HG03354 (cell line): ENCODE measurements around the gene LILRA2.
"Not testable (repeated sequence)": the region's sequence is repeated elsewhere in the genome, so short reads cannot be mapped to it uniquely, and the experiment has no call there.

Experiments used
- ATAC-seq: cut with Tn5 transposase; IDR thresholded peaks from one replicate; pipeline ENCODE4 v1.9.1; 2021; ENCODE audit warnings: mild to moderate bottlenecking; ENCODE audit not compliant: unreplicated experiment, poor library complexity, severe bottlenecking

Gene LILRA2

DNA sequence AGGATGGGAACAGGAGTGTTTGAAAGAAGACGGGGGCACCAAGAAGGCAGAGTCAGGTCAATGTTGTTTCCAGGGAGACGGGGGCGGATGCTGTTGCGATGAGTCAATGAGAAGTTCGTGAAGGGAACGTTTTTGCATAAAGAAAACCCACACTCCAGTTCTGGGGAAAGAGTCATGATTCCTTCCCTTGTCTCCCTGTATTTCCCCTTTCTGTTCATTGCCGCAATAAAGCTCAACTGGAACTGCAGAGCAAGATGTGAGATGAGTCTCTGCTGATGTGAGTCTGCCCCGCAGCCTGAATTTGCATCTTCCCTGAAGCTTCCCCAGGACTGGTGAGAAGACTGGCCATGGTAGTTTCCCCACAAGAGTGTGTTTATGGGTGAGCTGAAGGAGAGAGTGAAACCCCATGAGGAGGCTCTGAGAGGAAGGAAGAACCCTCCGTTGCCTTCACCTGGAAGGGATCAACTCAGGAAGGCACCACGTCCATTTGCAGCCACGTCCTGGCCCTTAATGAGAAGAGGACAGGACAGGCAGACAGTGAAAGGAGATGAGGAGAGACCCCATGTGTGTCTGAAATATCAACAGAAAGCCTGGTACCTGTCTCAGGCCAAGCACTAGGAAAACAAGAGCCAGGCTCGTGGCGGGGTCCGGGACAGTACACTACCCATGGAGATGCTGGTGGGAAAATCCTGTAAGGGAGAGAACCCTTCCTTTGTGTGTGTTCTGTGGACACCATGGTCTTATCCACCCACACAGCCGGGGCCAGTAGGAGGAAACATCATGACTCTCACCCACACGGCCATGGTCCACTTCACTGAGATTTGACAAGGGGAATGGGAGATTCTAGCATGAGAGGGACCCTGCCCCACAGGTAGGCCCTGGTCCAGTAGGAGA is 33.5 kb downstream of the LILRA2 start:
- no peak for ATAC-seq

DNA sequence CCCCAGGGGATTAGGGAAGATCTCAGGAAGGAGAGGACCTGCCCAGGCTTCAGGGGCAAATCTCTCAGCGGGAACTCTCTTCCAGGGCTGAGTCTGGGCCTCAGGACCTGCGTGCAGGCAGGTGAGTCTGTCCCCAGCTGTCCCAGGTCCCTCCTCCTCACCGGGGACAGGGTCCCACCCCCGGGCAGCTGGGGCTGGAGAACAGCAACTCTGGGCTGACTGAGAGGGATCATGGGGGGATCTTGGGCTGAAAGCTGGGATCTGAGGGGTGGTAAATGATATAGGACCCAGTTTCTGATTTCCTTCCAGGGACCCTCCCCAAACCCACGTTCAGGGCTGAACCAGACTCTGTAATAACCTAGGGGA is 34.2 kb downstream of the LILRA2 start:
- ATAC-seq, result no peak

DNA sequence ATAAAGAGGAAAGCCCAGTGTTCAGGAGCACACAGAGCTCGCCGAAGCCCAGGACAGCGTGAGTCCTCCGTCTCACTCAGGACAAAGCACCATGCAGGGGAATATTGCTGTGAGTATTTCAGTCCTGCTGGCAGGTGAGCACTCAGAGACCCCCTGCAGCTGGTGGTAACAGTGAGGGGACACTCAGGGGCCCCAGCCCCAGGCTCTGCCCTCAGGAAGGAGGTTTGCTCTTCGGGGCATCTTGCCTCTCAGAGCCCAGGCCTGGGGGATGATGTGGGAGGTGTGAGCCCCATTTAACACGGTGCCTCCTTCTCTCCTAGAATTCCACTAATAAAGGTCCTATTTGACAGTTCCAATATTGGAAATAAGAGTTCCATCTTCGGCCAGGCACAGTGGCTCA is 34.6 kb downstream of the LILRA2 start:
- no peak for ATAC-seq

DNA sequence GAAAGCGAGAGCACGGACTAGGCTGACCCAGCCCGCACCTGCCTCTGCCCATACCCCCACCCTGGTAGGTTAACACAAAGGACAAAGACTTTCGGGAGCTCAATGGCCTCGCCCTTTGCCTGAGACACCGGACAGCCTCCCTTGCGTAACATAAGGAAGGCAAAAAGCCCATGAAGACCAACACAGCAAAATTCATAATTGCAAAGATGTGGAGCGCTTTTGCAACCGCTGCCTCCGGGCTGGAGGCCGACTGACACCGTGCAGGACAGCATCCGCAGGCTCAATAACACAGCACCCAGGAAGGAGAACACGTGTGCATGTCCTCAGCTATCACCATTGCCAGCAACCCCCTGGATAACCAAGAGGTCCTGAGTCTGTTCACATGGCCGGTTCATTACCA is 35.2 kb downstream of the LILRA2 start:
- no peak for ATAC-seq

DNA sequence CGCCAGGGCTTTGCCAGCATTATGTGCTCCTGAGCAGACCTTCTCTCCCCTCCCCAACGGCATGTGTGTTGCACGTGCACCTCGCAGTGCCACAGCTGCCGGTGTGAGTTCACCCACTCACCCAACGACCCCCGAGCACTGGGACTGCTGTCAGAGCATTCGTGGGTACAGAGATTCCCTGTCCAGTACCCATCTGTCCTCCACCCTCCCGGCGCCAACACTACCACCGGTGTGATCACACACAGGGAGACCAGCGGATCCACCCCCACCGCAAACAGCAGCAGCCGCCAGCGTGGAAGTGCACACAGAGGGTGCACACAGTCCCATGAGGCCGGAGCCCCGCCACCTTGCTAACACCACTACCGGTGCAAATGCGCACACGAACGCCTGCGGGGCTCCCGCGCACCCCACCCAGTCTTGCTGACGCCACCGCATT is 35.8 kb downstream of the LILRA2 start:
- no peak for ATAC-seq

DNA sequence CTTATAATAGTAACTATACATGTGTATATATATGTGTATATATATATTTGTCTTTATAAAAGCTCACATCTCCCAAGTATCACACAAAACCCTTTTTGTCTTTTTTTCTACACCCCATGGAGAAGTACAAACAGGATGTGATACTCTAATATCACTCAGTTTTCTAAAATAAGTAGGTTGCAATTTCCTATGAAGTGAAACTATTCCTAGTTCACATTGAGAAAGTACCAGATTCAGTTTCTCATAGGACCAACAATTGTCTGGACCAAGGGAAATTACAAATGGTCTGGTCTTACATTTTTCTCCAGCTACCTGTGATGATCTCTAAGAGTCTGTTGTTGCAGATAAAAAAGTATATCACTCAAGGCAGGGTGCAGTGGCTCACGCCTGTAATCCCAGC is 38.8 kb downstream of the LILRA2 start:
- ATAC-seq, result no peak

DNA sequence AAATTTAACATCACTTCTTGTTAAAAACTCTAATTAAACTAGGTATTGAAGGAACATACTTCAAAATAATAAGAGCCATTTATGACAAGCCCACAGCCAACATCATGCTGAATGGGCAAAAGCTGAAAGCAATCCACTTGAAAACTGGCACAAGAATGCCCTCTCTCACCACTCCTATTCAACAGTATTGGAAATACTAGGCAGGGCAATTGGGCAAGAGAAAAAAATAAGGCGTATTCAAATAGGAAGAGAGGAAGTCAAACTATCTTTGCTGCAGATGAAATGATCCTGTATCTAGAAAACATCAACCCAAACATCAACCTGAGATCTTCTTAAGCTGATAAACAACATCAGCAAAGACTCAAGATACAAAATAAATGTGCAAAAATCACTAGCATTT is 41.1 kb downstream of the LILRA2 start:
- ATAC-seq, result no peak

DNA sequence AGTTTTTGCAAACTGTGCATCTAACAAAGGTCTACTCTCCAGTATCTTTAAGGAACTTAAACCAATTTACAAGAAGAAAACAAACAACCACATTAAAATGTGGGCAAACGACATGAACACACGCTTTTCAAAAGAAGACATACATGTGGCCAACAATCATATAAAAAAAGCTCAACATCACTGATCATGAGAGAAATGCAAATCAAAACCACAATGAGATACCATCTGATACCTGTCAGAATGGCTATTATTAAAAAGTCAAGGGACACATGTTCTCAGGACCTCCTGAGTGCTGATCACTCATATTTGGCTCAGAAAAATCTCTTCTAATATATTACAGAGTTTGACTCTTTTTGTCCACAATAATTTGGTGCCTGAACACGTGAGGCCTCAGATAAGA is 42.5 kb downstream of the LILRA2 start:
- peak; percentile 43 for ATAC-seq

DNA sequence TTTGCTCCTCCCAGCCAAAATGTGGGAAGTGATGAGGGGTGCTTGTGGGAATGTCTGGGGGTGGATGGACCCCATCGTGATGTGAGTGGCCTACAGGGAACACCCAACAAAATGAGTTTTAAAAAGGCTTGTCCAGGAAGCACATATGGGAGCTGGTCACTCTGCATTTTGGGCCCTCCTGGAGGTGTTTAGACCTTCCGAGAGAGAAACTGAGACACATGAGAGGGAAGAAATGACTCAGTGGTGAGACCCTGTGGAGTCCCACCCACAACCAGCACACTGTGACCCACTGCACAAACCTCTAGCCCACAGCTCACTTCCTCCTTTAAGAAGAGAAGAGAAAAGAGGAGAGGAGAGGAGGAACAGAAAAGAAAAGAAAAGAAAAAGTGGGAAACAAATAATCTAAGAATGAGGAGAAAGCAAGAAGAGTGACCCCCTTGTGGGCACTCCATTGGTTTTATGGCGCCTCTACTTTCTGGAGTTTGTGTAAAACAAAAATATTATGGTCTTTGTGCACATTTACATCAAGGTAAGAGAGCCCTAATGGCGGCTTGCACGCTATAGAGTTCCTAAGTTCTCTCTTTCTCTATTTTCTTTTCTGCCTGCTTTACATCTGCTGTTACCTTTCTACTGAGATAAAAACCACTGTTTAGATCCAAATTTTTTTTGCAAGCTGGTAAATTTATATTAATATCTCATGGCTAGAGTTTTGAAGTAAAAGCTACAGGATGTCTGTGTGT is 43.4 kb downstream of the LILRA2 start:
- ATAC-seq, result peak; percentile 89

DNA sequence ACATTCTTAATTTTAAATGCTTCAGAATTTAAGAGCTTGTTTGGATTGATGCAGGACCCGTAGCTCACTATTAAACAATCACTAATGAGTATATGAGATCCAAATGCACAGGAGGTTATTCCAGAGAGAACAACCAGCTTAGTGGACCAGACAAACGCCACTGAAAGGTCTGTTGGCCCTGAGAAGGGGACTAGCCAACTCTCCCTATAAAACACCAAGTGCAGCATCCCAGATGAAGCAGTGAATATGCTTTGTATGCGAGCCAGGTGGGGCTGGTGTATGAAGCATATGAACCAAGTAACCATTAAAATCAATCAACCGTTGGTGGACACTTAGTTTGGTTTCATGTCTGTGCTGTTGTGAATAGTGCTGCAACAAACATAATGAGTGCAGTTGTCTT is 46.9 kb downstream of the LILRA2 start:
- no peak for ATAC-seq

DNA sequence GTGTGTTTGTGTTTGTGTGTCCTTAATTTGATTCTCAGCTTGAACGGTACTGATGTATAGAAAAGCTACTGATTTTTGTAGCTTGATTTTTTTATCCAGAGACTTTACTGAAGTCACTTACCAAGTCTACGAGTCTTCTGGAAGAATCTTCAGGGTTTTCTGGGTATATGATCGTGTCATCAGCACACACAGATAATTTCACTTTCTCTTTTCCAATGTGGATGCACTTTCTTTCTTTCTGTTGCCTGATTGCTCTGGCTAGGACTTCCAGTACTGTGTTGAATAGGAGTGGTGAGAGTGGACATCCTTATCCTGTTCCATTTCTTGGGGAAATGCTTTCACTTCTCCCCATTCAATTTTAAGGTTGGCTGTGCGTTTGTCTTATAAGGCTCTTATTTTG is 48.8 kb downstream of the LILRA2 start:
- no peak for ATAC-seq

DNA sequence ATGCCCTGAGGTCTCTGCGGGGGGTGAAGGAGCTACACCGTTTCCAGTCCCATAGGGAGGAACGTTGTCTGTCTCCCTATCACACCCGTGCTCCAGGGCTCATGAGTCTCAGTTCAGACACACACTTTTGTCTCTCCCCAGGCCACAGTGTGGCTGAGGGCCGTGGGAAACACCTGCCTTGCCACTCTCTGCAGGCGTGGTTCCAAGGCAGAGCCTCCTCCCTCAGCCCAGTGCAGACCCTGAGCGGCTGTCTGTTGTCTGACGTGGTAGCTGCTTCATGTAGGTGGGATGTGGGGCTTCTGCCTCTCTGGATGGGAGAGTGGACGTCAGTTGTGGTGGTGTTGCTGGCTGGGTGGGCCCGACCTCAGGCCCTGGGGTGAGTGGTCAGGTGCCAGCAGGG is 50.6 kb downstream of the LILRA2 start:
- ATAC-seq, result peak; percentile 36

DNA sequence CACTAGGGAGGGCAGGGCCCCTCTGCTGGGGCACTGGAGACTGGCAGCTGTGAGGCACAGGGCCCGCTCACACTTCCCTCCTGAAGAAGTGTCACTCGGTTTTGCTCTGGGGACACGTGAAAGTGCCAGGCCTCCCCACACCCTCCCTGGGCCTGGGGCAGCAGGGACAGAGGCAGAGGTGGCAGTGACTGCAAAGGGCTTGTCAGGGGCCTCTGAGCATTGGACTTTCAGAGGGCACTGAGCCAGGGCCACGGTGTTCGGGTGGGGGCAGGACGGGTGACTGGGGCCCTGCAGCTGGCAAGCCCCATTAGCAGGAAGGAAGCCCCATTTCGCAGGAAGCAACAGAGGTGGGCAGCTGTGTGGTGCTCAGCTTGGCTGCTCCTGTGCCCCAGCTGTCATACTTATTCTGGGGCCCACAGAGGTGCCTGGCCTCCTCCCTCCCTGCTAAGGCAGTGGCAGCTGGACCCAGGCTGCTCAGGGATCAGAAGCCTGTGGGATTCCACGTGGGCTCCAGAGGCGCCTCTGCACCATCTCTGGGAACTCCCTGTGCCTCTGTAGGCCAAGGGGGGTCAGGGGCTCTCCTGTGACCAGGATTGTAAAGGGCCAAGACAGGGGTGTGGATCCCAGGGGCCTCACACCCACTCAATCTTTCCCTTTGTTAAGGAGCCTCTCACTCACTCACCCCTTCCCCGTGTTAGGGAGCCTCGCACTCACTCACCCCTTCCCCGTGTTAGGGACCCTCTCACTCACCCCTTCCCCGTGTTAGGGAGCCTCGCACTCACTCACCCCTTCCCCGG is 51.5 kb downstream of the LILRA2 start:
- peak; percentile 51 for ATAC-seq

DNA sequence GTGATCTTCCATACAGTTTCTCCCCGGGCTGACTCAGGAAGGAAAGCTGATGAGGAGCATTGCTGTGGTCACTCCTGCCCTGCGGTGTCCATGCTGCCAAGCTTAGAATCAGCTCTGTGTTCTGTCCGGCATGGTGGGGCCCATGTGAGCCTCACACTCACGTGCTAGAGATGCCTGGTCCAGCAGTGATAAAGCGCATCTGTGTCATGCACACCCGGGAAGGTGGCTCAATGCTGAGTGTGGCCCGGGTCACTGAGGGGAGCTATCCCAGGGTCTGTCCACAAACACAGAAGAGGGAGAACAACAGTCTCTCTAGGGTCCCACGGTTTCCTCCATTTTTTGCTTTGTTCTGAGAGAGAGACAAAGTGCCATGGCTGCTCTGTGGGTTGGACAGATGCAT is 53.2 kb downstream of the LILRA2 start:
- ATAC-seq, result no peak

DNA sequence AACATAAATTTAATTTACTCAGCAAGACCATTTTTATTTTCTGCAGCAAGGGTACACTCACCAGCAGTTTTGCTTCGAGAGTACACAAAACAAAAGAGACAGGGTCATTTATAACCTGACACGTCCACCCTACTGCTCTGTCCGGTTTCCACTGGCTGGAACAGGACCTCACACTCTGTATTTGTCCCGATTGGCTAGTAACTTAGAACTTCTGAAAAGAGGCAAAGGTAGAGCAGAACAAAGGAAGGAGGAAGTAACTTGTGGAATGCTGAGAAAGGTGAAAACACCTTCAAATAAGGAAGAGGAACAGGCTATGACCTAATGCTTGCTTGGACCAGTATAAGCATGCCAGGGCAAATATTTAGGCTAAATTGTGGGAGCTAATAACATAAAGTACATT is 54.3 kb downstream of the LILRA2 start:
- ATAC-seq, result not testable (repeated sequence)

DNA sequence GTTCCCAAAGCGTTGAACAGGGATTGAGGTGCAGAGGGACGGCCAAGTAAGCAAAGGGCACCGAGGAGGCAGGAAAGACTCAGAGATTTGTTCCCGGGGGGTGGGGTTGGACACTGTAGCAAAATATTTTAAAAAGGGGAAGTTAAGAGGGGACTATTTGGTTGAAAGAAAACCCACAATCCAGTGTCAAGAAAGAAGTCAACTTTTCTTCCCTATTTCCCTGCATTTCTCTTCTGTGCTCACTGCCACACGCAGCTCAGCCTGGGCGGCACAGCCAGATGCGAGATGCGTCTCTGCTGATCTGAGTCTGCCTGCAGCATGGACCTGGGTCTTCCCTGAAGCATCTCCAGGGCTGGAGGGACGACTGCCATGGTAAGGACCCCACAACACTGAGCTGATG is 56.7 kb downstream of the LILRA2 start, which contains the start of gene LILRB1:
Gene LILRB1, plus strand, starts transcription at position 223 of the 400 bp plus-strand sequence. CDS start 590 bp downstream, outside the sequence.
- not testable (repeated sequence) for ATAC-seq

DNA sequence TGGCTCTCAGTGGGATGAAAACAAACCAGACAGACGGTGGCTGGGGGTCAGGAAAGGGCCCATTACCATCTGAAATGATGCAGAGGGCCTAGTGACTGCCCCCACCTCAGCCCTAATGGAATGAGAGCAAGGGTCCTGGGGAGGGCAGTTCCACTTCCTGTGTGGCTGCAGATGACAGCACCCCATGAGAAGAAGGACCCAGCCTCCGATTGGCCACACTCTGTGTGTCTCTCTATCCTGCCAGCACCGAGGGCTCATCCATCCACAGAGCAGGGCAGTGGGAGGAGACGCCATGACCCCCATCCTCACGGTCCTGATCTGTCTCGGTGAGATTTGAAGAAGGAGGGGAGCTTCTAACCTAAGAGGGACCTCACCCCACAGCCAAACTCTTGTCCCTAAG is 57.2 kb downstream of the LILRA2 start:
- ATAC-seq, result no peak

DNA sequence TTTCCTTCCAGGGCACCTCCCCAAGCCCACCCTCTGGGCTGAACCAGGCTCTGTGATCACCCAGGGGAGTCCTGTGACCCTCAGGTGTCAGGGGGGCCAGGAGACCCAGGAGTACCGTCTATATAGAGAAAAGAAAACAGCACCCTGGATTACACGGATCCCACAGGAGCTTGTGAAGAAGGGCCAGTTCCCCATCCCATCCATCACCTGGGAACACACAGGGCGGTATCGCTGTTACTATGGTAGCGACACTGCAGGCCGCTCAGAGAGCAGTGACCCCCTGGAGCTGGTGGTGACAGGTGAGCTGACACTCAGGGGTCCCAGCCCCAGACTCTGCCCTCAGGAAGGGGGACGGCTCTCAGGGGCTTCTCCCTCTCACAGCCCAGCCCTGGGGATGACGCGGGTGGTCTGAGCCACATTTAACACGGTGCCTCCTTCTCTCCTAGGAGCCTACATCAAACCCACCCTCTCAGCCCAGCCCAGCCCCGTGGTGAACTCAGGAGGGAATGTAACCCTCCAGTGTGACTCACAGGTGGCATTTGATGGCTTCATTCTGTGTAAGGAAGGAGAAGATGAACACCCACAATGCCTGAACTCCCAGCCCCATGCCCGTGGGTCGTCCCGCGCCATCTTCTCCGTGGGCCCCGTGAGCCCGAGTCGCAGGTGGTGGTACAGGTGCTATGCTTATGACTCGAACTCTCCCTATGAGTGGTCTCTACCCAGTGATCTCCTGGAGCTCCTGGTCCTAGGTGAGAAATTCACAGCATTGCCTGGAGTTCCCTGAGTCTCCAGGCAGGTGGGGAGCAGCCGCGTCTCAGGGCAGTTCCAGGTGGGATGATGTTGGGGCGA is 58.1 kb downstream of the LILRA2 start:
- not testable (repeated sequence) for ATAC-seq

DNA sequence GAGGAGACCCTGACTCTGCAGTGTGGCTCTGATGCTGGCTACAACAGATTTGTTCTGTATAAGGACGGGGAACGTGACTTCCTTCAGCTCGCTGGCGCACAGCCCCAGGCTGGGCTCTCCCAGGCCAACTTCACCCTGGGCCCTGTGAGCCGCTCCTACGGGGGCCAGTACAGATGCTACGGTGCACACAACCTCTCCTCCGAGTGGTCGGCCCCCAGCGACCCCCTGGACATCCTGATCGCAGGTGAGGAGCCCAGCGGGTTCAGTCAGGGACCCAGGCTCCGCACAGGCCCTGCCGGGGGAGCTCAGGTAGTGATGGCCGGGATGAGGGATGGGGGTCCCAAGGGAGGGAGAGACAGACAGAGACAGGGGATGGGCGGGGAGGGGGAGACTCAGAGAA is 58.9 kb downstream of the LILRA2 start:
- ATAC-seq, result not testable (repeated sequence)
